ENCODE data around the gene RMND5A.
"Not testable (repeated sequence)": the region's sequence is repeated elsewhere in the genome, so short reads cannot be mapped to it uniquely, and the experiment has no call there.

Gene RMND5A

GRCh38 chr2:86686460-86686859 is 33.6 kb upstream of the RMND5A start:
- Histone ChIP-seq H3K4me3 (ENCODE audit: low read length in 2 of 2) (no peak overlapping the region), H3K4me1 (ENCODE audit: control insufficient read depth, insufficient read depth, low read length) (no peaks in the 10 kb centered on the region), H3K9ac (ENCODE audit: low read length in 2 of 2) (no peak overlapping the region), H3K27ac (ENCODE audit: low read length) (no peak overlapping the region), H3K36me3 (ENCODE audit: control insufficient read depth in 2 of 2, insufficient read depth in 2 of 2, low read length in 2 of 2) (no peaks in the 10 kb centered on the region), H3K9me3 (ENCODE audit: control insufficient read depth in 2 of 2, low read length in 2 of 2) (no peaks in the 10 kb centered on the region), H3K27me3 (ENCODE audit: control insufficient read depth in 1 of 2, insufficient read depth in 2 of 2, low read length in 2 of 2) (no peaks in the 10 kb centered on the region)

- Histone ChIP-seq H3K4me1 (ENCODE audit: control insufficient read depth, insufficient read depth, low read length) (no peaks in the 10 kb centered on the region), H3K36me3 (ENCODE audit: control insufficient read depth in 2 of 2, insufficient read depth in 2 of 2, low read length in 2 of 2) (no peaks in the 10 kb centered on the region), H3K4me3 (ENCODE audit: low read length in 2 of 2) (no peak overlapping the region), H3K27ac (ENCODE audit: low read length) (no peak overlapping the region), H3K9ac (ENCODE audit: low read length in 2 of 2) (no peak overlapping the region), H3K9me3 (ENCODE audit: control insufficient read depth in 2 of 2, low read length in 2 of 2) (no peaks in the 10 kb centered on the region), H3K27me3 (ENCODE audit: control insufficient read depth in 1 of 2, insufficient read depth in 2 of 2, low read length in 2 of 2) (no peaks in the 10 kb centered on the region)
Measured at GRCh38 chr2:86686905-86687304, 33.2 kb upstream of the RMND5A start.

- no peaks in the 10 kb centered on the region for H3K4me1 ChIP-seq (ENCODE audit: control insufficient read depth, insufficient read depth, low read length)
- no peak overlapping the region for H3K9ac ChIP-seq (ENCODE audit: low read length in 2 of 2)
- H3K27me3 ChIP-seq (ENCODE audit: control insufficient read depth in 1 of 2, insufficient read depth in 2 of 2, low read length in 2 of 2): no peaks in the 10 kb centered on the region
- H3K27ac ChIP-seq (ENCODE audit: low read length): no peak overlapping the region
- H3K36me3 ChIP-seq (ENCODE audit: control insufficient read depth in 2 of 2, insufficient read depth in 2 of 2, low read length in 2 of 2): no peaks in the 10 kb centered on the region
- H3K9me3 ChIP-seq (ENCODE audit: control insufficient read depth in 2 of 2, low read length in 2 of 2): peaks cover 0 to 9% of the 10 kb centered on the region in 2 donors
- H3K4me3 ChIP-seq (ENCODE audit: low read length in 2 of 2): no peak overlapping the region
Measured at GRCh38 chr2:86695053-86695691, 24.9 kb upstream of the RMND5A start.

GRCh38 chr2:86697551-86698104 is 22.5 kb upstream of the RMND5A start:
- Histone ChIP-seq H3K9ac (ENCODE audit: low read length in 2 of 2) (no peak overlapping the region), H3K27ac (ENCODE audit: low read length) (no peak overlapping the region), H3K4me1 (ENCODE audit: control insufficient read depth, insufficient read depth, low read length) (no peaks in the 10 kb centered on the region), H3K9me3 (ENCODE audit: control insufficient read depth in 2 of 2, low read length in 2 of 2) (peaks cover 0 to 9% of the 10 kb centered on the region in 2 donors), H3K27me3 (ENCODE audit: control insufficient read depth in 1 of 2, insufficient read depth in 2 of 2, low read length in 2 of 2) (no peaks in the 10 kb centered on the region), H3K4me3 (ENCODE audit: low read length in 2 of 2) (no peak overlapping the region), H3K36me3 (ENCODE audit: control insufficient read depth in 2 of 2, insufficient read depth in 2 of 2, low read length in 2 of 2) (no peaks in the 10 kb centered on the region)

- no peak overlapping the region for H3K9ac ChIP-seq (ENCODE audit: low read length in 2 of 2)
- peaks cover 9% of the 10 kb centered on the region for H3K4me1 ChIP-seq (ENCODE audit: control insufficient read depth, insufficient read depth, low read length)
- H3K27me3 ChIP-seq (ENCODE audit: control insufficient read depth in 1 of 2, insufficient read depth in 2 of 2, low read length in 2 of 2): no peaks in the 10 kb centered on the region
- H3K27ac ChIP-seq (ENCODE audit: low read length): no peak overlapping the region
- H3K9me3 ChIP-seq (ENCODE audit: control insufficient read depth in 2 of 2, low read length in 2 of 2): peaks cover 0 to 2% of the 10 kb centered on the region in 2 donors
- no peaks in the 10 kb centered on the region for H3K36me3 ChIP-seq (ENCODE audit: control insufficient read depth in 2 of 2, insufficient read depth in 2 of 2, low read length in 2 of 2)
- H3K4me3 ChIP-seq (ENCODE audit: low read length in 2 of 2): no peak overlapping the region
Measured at GRCh38 chr2:86700690-86701089, 19.4 kb upstream of the RMND5A start.

GRCh38 chr2:86703704-86704361 is 16.3 kb upstream of the RMND5A start:
- H3K27ac ChIP-seq (ENCODE audit: low read length): no peak overlapping the region
- no peak overlapping the region for H3K9ac ChIP-seq (ENCODE audit: low read length in 2 of 2)
- peak overlapping the region in 1 of 2 donors; percentile 23 for H3K4me3 ChIP-seq (ENCODE audit: low read length in 2 of 2)
- H3K9me3 ChIP-seq (ENCODE audit: control insufficient read depth in 2 of 2, low read length in 2 of 2): no peaks in the 10 kb centered on the region
- peaks cover 9% of the 10 kb centered on the region for H3K4me1 ChIP-seq (ENCODE audit: control insufficient read depth, insufficient read depth, low read length)
- H3K36me3 ChIP-seq (ENCODE audit: control insufficient read depth in 2 of 2, insufficient read depth in 2 of 2, low read length in 2 of 2): no peaks in the 10 kb centered on the region
- no peaks in the 10 kb centered on the region for H3K27me3 ChIP-seq (ENCODE audit: control insufficient read depth in 1 of 2, insufficient read depth in 2 of 2, low read length in 2 of 2)

- Histone ChIP-seq H3K9ac (ENCODE audit: low read length in 2 of 2) (peak overlapping the region in 1 of 2 donors; percentile 29), H3K27ac (ENCODE audit: low read length) (no peak overlapping the region), H3K4me1 (ENCODE audit: control insufficient read depth, insufficient read depth, low read length) (peaks cover 9% of the 10 kb centered on the region), H3K36me3 (ENCODE audit: control insufficient read depth in 2 of 2, insufficient read depth in 2 of 2, low read length in 2 of 2) (no peaks in the 10 kb centered on the region), H3K4me3 (ENCODE audit: low read length in 2 of 2) (no peak overlapping the region), H3K27me3 (ENCODE audit: control insufficient read depth in 1 of 2, insufficient read depth in 2 of 2, low read length in 2 of 2) (no peaks in the 10 kb centered on the region), H3K9me3 (ENCODE audit: control insufficient read depth in 2 of 2, low read length in 2 of 2) (no peaks in the 10 kb centered on the region)
Measured at GRCh38 chr2:86704459-86704971, 15.6 kb upstream of the RMND5A start.

GRCh38 chr2:86706220-86706619 is 13.9 kb upstream of the RMND5A start:
- no peak overlapping the region for H3K27ac ChIP-seq (ENCODE audit: low read length)

GRCh38 chr2:86706935-86707334 is 13.2 kb upstream of the RMND5A start:
- H3K4me1 ChIP-seq (ENCODE audit: control insufficient read depth, insufficient read depth, low read length): peaks cover 9% of the 10 kb centered on the region
- no peaks in the 10 kb centered on the region for H3K9me3 ChIP-seq (ENCODE audit: control insufficient read depth in 2 of 2, low read length in 2 of 2)
- no peaks in the 10 kb centered on the region for H3K27me3 ChIP-seq (ENCODE audit: control insufficient read depth in 1 of 2, insufficient read depth in 2 of 2, low read length in 2 of 2)
- H3K36me3 ChIP-seq (ENCODE audit: control insufficient read depth in 2 of 2, insufficient read depth in 2 of 2, low read length in 2 of 2): no peaks in the 10 kb centered on the region
- H3K9ac ChIP-seq (ENCODE audit: low read length in 2 of 2): no peak overlapping the region
- H3K4me3 ChIP-seq (ENCODE audit: low read length in 2 of 2): no peak overlapping the region
- no peak overlapping the region for H3K27ac ChIP-seq (ENCODE audit: low read length)

More at GRCh38 chr2:86706220-86706619, 13.9 kb upstream of the RMND5A start:
- H3K9ac ChIP-seq (ENCODE audit: low read length in 2 of 2): no peak overlapping the region
- H3K4me3 ChIP-seq (ENCODE audit: low read length in 2 of 2): no peak overlapping the region
- no peaks in the 10 kb centered on the region for H3K9me3 ChIP-seq (ENCODE audit: control insufficient read depth in 2 of 2, low read length in 2 of 2)
- H3K4me1 ChIP-seq (ENCODE audit: control insufficient read depth, insufficient read depth, low read length): peaks cover 9% of the 10 kb centered on the region
- no peaks in the 10 kb centered on the region for H3K27me3 ChIP-seq (ENCODE audit: control insufficient read depth in 1 of 2, insufficient read depth in 2 of 2, low read length in 2 of 2)
- no peaks in the 10 kb centered on the region for H3K36me3 ChIP-seq (ENCODE audit: control insufficient read depth in 2 of 2, insufficient read depth in 2 of 2, low read length in 2 of 2)

GRCh38 chr2:86708126-86708525 is 12.0 kb upstream of the RMND5A start:
- not testable (repeated sequence) for H3K4me1 ChIP-seq (ENCODE audit: control insufficient read depth, insufficient read depth, low read length); H3K27me3 ChIP-seq (ENCODE audit: control insufficient read depth in 1 of 2, insufficient read depth in 2 of 2, low read length in 2 of 2); H3K9me3 ChIP-seq (ENCODE audit: control insufficient read depth in 2 of 2, low read length in 2 of 2); H3K4me3 ChIP-seq (ENCODE audit: low read length in 2 of 2); H3K36me3 ChIP-seq (ENCODE audit: control insufficient read depth in 2 of 2, insufficient read depth in 2 of 2, low read length in 2 of 2); H3K27ac ChIP-seq (ENCODE audit: low read length); H3K9ac ChIP-seq (ENCODE audit: low read length in 2 of 2)

Data from stomach smooth muscle (tissue), 2 donors.